COLO829 (cell line): ENCODE results near the gene LNPEP.
"Not testable (repeated sequence)": the region's sequence is repeated elsewhere in the genome, so short reads cannot be mapped to it uniquely, and the experiment has no call there.

Experiments used
- DNase-seq: peaks from one replicate; pipeline ENCODE4 v3.0.0; 2012; ENCODE audit warnings: low spot score

LNPEP gene

DNA sequence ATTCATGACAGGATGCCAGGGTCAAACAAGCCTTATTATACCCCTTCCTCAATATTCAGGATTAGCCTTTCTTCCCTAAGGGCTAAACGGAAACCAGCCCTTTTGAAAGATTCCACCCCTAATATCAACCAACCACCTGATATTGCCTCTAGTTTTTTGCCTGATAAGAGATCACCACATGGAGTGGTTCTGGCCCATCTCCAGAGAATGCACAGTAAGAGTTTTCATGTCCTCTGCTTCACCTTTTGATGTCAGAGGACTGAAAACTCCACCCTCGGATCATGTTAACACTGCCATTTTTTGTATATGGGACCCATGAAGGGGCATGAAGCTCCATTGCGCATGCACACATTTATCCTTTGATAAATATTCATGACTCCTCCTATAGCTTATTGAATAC, 5.8 kb upstream of the LNPEP start:
- no peak for DNase-seq

DNA sequence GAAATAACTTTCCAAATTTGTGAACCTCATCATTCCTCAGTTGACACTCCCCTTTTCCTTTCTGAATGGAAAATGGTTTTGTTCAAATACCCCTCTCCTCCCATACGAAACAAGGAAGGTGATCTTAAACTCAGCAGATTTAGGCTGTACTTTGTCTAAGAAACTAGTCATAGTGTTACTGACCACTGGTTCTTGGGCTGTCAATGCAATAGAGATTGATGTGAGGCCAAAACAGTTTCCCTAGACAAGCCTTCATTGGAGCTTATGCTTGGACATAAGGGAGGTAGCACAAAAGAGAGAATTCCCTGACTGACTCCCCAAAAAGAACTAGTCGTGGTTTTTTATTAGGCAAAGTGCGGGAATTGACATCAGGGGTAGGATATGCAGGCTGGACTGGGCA, 5.3 kb upstream of the LNPEP start:
- no peak for DNase-seq

DNA sequence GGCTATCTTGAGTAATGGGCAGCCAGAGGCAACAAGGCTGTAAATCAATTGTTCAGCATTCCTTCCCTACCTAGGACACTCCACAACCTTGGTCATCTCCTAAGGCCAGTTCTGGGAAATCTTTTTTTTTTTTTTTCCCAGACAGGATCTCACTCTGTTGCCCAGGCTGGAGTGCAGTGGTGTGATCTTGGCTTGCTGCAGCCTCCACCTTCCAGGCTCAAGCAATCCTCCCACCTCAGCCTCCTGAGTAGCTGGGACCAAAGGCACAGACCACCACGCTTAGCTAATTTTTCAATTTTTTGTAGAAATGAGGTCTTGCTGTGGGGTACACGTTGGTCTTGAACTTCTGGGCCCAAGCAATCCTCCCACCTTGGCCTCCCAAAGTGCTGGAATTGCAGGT, 4.8 kb upstream of the LNPEP start:
- not testable (repeated sequence) for DNase-seq

DNA sequence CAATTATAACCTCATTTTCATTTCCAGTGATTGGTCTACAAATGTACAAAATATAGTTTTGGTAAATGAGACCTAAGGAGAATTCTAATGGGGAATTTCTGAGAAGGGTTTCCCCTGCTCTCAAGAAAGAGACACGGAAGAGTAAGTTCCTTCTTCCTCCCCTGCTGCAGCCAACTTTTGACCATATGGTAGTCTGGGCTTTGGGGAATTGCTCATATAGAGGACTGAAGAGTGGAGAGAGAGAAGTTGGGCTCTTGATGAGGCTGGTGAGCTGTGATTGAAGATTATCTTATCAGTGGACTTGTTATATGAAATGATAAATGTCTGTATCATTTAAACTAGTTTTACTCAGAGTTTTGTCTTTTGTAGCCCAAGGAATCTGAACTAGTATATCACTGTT, 4.3 kb upstream of the LNPEP start:
- no peak for DNase-seq

DNA sequence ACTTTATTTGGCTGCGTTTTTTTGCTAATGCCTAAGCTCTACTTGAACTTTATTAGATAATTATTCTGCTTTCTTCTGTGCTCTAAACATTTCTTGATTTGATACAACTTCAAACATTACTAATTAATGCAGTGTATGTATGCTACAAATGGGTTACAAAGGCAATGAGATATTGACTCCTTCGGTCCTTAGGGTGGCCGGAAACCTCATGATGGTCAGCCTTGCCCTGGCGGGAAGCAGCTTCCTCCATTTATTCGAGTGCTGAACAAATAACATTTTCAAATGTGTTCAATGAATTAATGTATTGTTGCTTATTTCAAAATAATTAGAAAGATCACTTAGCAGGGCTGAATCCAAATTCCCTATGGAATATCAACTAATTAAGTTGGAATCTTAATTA, 3.9 kb upstream of the LNPEP start:
- DNase-seq = no peak

DNA sequence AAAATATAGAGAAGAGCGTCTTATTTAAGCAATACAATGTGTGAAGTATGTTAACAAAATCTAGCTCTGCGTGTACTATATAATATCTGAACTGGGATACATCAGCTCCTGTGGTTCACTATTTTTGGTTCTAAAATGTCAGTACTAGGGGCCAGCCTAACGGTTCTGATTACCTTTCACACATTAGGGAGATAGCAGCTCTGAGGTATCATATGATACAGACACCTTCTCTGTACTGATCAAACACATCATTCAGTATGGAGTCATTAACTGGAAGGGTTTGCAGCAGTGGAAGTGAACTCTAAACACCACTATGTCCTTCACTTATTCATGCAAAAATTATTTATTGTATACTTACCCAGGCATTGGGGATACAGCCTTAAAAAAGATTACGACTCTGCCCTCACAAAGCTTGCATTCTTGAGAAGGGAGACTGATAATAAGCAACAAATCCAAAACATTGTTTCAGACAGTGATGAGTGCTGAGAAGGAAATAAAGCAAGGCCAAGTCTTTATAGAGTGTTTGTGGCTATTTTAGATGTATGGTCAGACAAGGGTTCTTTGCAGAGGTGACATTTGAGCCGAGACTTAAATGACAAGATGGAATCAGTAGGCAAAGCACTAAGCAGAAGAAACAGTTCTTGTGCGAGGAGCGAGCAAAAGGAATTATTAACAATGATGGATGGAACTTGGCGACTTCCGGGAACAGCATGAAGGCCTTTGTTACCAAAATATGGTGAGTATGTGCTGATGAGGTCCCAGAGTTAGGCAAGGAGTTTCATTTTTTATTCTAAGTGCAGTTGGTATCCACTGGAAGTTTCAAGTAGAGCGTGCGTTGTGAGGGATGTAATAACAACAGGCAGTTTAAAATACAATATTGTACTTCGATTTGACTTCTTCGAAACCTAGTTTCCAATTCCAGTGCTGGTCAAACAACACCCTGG, 1.8 kb upstream of the LNPEP start:
- no peak for DNase-seq

DNA sequence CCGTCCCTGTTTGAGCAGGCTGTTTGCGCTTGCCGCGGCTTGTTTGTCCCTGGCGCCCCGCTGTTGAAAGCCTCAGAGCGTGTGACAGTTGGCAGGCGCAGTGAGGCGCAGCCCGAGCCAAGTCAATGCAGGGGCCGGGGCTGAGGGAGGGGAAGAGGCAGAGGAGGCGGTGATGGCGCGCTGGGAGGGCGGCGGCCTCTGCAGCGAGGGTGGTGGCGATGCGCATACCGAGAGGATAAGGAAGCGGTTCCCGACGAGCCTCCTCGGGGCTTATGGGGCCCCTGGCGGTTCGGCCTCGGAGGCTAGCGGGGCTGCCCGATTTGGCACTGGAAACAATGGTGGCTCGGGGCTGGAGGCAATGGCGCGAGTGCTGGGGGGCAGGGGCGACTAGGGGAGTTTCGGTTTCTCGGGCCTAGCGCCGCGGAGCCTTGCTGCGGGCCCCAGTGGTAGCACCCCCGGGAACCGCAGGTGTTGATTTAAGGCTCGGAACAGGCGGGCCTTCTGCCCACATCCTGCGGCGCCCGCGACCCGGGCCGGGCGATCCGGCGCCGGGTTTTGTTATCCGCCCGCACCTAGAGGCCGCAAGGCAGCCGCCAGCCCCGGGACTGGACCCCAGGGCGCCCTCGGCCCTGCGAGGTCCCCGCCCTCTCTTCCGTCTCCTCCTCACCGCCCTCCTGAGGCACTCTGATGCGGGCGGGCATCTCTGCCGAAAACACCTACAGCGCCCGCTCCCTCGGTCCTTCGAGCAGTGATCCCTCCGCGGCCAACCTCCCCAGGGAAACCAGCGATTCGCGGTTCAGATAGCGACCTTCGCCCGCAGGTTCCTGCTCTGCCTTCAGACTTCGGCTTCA, 947 bp upstream of the LNPEP start:
- peak; percentile 19 for DNase-seq

DNA sequence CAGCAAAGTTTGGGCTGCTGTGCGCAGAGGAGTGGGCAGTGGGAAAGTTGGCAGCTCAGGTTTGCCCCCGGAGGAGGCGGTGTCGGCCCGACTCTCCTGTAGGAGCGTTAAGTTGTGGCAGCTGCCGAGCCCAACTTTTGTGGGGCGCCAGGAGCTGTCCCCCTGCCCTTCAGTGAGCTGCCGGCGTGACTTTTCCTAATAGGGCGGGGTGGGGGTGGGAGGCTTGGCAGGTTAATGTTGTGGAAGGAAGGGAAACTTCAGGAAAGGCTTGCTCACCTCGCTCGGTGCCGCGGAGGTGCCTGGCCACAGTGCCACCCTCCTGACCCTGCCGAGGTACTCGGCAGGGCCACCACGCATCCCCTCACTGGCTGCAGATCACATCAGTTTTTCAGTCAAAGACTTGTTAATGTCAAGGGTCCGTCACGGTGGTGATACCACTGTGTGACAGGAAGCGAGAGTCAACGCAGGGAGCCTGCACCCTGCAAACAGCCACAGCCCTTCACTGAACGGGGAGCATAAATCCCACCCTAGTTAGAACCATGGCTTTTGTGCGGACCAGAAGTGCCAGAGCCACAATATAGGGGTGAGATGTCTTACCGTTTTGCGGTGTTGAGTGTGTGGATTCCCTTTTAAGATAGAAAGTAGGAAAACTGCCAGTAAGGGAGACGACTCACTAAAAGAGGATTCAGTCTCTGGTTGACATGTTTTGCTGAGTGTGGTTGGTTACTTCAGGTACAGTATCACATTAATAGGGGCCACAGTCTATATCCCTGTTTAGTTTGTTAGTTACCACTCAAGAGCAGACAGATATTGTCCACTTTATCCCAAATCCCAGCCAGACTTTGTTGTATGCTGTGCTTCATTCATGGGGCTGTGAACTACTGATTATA, 796 bp downstream of the LNPEP start:
- no peak for DNase-seq

DNA sequence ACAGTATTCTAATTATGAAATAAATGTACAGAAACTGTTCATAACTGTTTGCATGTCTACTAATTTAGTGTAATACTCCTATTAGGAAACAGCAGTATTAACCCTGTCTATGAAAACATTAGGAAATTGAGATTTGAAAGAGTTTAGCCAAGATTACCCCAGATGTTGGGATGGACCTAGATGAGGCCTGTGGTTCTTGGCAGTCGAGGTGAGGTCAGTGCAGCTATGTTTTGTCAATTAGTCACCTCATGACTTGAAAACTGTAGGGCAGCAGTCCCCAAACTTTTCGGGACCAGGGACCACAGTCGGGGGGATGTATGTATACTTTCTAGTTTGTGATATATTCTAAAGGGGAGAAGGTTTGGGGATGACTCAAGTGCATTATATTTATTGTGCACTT, 4.7 kb downstream of the LNPEP start:
- no peak for DNase-seq

DNA sequence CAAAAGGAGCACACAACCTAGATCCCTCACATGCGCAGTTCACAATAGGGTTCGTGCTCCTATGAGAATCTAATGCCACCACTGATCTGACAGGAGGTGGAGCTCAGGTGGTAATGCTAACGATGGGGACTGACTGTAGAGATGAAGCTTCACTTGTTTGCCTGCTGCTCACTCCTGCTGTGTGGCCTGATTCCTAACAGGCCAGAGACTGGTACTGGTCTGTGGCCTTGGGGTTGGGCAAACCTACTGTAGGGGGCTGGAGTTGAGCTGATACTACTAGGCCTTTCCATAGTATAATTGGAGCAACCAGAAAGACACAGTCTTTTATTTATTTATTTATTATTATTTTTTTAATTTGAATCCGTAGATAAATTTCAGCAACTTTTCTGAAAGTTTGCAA, 5.3 kb downstream of the LNPEP start:
- DNase-seq = no peak

DNA sequence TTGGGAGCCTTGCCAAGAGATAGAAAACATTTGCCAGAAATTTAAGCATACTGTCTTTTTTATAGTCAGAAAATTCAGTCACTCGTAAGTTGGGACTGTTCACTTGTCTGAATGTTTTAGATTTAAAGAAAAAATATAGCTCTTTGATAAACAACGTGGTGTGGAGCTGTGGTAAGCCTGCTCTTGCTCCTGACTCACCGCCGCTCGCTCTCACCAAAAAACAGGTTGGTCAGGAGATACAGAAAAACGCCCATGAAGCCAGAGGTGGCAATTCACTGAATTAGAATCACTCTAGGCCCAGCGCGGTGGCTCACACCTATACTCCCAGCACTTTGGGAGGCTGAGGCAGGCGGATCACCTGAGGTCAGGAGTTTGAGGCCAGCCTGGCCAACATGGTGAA, 6.2 kb downstream of the LNPEP start:
- no peak for DNase-seq

DNA sequence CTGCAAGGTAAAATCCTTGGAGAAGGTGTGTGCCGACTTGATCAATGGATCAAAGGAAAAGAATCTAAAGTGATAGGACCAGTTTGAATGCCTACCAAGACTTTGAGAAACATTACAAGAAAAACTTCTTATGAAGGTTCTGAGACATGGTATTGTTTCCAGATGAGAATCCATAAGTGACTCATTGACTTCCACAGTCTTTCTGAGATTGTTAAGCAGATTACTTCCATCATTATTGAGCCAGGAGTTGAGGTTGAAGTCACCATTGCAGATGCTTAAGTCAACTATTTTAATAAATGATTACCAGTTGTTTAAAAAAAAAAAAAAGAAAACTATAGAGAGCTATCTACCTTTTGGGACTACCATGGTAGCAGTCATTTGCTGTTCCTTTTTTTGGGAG, 7.0 kb downstream of the LNPEP start:
- DNase-seq = no peak

DNA sequence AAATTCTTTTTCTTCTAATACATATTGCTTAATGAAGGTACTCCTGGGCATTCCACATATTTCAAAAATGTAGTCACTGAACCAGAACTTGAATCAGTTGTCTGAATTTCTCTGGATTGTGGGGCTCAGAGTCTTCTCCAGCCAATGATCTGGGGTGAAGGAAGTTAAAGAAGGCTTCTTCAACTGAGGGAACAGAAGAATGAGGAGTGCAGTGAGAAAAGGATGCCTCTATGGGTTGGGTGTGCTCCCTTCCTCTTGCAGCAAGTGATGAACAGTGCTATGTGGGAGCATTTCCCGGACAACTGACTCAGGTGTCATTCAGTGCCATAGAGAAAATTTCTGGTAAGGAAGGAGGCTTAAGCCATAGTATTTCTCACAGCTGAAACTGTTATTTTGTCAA, 7.9 kb downstream of the LNPEP start:
- DNase-seq = no peak

DNA sequence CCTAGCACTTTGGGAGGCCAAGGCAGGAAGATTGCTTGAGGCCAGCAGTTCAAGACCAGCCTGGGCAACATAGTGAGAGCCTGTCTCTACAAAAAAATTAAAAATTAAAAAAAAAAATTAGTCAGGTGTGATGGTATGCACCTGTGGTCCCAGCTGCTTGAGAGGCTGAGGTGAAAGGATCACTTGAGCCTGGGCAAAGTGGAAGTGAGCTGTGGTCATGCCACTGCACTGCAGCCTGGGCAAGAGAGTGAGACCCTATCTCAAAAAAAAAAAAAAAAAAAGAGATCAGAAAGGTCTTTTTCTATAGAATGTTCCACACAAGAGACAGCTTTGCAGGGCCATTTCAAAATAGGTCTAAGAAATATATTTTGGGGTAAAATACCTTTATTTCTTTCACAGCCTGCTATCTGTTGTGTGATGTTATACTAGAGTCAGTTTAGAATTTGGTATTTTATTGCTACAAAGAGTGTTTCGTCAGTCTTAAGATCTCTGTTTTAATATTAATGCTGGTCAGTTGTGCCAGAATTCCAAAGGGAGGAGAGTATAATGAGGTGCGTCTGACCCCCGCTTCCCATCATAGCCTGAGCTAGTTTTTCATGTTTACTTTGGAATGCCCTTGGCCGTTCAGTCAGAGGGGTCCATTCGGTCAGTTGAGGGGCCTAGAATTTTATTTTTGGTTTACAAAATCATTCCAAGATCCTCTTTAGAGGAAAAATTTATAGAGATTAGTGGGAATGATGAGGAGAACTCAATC, 9.4 kb downstream of the LNPEP start:
- no peak for DNase-seq

DNA sequence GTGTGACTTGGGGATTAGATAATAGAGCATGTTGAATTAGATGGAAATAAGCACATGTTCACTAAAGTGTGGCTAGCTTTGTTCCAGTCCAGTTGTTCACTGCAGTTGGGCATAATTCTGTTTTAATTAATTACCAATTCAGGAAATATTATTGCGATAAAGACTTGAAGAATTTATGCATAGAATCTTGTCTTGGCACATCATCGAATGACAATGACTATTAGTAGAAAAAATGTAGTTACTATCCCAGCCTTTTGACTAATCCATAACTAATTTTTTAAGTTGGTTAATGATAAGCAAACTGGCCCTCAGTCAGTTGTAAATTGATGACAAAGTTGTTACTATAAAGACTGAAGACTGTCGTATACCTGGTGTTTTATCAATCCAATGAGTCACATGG, 10.5 kb downstream of the LNPEP start:
- no peak for DNase-seq

DNA sequence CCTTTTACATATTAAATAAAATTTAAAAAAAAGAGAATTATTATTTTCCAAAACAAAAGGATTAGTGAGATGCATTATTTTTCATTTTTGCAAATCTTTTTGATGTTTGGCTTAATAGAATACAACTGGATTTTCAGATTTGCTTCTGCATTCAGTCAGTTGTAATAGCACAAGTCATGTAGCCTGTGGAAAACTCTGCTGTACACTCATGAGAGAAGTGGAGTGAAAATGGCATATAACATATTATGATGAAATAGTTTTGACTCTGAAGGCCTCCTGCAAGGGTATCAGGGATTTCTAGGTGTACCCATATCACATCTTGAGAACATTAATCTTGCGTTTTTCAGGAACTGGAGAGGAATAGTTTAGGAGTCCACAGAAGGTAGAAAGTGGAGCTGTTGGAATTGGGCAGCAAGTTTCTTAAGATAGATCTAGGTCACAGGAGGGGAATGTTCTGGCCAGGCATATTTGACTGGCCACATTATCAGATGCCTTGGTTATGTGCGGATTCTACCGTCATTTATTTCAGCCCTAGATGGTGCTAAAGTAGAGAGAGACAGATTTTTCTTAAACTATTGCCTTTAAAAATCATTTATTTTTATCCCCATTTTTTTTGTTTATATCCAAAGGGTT, 16.4 kb downstream of the LNPEP start:
- DNase-seq = no peak

DNA sequence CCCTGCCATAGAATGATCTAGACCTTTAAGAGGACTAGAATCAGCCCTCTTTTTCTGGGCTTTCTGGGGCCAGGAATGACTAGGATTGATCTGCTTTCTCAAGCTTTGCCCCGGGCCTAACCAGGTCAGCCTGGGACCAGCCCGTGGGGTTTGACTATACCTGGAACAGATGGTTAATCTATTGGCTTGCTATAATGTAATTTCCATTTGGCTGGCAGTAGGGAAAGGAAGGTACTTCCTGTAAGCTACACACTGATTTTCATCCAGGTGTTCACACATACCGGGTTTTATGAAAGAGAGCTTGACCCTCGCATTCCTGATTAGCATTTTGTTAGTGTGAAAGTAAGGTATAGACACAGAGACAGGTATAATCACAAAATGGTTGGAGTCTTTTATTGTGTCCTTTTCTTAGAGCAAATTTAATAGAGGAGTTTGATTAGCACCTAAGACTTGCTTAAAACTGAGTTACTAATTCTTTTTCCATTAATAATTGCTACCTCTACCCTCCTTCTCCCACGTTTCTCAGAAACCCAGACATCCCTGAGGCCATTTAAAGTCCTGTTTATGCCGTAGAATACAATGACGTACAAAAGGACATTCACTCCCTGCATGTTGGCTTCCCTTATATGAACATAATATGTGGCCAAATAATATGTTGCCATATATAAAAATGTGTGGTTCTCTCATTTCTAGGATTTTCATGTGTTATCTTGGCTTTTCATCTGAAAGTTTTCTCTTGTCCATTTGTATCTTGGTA, 17.3 kb downstream of the LNPEP start:
- no peak for DNase-seq

DNA sequence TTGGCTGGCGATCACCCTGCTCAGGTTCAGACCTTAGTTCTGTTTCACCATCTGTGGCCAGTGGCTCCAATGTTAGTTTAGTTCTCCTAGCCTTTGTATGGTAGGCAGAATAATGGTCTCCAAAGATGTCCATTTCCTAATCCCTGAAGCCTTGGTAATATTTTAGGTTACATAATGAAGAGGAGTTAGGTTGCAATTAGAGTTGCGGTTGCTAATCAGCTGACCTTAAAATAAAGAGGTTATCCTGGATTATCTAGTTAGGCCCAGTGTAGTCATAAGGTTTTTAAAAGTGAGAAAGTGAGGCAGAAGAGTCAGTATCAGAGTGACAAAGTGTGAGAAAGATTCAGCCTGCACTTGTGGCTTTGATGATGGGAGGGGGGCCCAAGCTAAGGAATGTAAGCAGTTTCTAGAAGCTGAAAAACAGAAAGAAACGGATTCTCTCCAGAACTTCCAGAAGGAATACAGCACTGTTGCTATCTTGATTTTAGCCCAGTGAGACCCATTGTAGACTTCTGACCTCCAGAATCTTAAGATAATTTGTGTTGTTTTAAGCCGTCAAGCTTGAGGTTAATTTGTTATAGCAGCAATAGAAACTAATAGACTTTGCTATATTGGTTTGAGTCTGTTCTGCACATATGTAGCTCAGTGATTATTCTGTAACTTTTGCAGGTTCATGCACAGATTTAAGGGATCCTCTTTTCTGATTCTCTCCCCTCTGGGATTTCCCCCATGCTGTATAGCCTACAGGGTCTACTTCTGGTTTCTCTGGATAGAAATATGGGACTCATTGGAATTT, 21.6 kb downstream of the LNPEP start:
- no peak for DNase-seq

DNA sequence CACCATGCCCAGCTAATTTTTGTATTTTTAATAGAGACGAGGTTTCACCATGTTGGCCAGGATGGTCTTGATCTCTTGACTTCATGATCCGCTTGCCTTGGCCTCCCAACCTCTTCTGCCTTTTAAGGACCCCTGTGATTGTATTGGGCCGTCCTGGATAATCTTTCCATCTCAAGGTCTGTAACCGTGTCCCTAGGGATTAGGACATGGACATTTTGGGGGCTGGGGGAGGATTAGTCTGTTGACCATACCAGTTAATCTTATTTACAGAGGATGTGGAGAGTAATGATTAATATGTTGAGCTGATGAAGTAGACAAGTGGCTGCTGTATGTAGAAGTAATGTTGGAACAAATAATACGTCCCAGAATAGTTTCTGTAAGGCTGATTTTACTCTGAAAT, 23.1 kb downstream of the LNPEP start:
- DNase-seq = no peak
